Upper lobe of left lung (tissue), 4 donors: Measurements from ENCODE around the gene OIT3.

Source experiments
- EP300 ChIP-seq, 4 donors: sonication (generic); formaldehyde crosslinking; IDR thresholded peaks; one replicate each; pipeline ENCODE4 v1.5.1; 2017; ENCODE audit warnings: antibody characterized with exemption in 4 of 4, control low read depth in 2 of 4
- POLR2A ChIP-seq, 4 donors: fragments of 450-650 bp; IDR thresholded peaks; one replicate each; pipeline ENCODE4 v1.5.1; 2016 to 2017; ENCODE audit warnings: antibody characterized with exemption in 4 of 4, mild to moderate bottlenecking in 2 of 4
- POLR2AphosphoS5 ChIP-seq, 2 donors: sonication (generic); formaldehyde crosslinking; IDR thresholded peaks; one replicate each; pipeline ENCODE4 v1.5.1; 2017; ENCODE audit warnings: antibody characterized with exemption in 2 of 2
- TF ChIP-seq, protein P1 (sequence below), 6 experiments: fragments of 450-650 bp in 4 of 6; fragments of 200-600 bp in 2 of 6; sonication (generic) in 2 of 6; IDR thresholded peaks; one replicate each; pipeline ENCODE4 v1.5.1; 2016 to 2019; ENCODE audit warnings: antibody characterized with exemption in 6 of 6

DNA sequence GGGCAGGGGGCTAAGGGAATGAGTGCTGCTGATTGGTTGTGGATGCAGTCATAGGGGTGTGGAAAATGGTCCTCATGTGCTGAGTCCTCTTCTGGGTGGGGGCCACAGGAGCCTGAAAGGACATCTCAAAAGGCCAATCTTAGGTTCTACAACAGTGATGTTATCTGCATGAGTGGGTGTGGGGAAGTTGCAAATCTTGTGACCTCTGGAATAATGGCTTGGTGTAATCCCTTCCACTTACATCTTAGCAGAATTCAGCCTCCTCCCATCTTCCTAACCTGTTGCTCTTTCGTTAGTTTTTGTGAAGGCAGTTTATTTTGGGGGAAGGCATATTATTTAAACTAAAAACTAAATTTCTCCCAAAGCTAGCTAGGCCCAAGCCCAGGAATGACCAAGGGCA, 42.0 kb upstream of the OIT3 start:
- TF ChIP-seq, protein P1, sequence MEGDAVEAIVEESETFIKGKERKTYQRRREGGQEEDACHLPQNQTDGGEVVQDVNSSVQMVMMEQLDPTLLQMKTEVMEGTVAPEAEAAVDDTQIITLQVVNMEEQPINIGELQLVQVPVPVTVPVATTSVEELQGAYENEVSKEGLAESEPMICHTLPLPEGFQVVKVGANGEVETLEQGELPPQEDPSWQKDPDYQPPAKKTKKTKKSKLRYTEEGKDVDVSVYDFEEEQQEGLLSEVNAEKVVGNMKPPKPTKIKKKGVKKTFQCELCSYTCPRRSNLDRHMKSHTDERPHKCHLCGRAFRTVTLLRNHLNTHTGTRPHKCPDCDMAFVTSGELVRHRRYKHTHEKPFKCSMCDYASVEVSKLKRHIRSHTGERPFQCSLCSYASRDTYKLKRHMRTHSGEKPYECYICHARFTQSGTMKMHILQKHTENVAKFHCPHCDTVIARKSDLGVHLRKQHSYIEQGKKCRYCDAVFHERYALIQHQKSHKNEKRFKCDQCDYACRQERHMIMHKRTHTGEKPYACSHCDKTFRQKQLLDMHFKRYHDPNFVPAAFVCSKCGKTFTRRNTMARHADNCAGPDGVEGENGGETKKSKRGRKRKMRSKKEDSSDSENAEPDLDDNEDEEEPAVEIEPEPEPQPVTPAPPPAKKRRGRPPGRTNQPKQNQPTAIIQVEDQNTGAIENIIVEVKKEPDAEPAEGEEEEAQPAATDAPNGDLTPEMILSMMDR (IDR thresholded peaks at IDR 0.05), result no peak
- TF ChIP-seq POLR2A (IDR thresholded peaks at IDR 0.05), result no peak
- no peak for TF ChIP-seq POLR2AphosphoS5 (IDR thresholded peaks at IDR 0.05)
- TF ChIP-seq EP300 (IDR thresholded peaks at IDR 0.05), result no peak
